ENCODE measurements around the gene TTC31. TPM values are rescaled to one million over a fixed set of nuclear protein-coding genes. Genes with fewer than 3 reads are reported as not detected.

Gene TTC31
- total RNA-seq, 4 donors from 2014 or later = 20.4 to 45.5 (median 27.4) TPM

GRCh38 chr2:74532222-74532621 is 49.3 kb downstream of the TTC31 start:
- H3K36me3 ChIP-seq = peaks cover 28% of the 10 kb centered on the region
- no peak for TF ChIP-seq CTCF (IDR thresholded peaks at IDR 0.05)
- no peak for TF ChIP-seq POLR2AphosphoS5 (IDR thresholded peaks at IDR 0.05)
- no peak for TF ChIP-seq EP300 (IDR thresholded peaks at IDR 0.05)
- TF ChIP-seq POLR2A (IDR thresholded peaks at IDR 0.05) = no peak
- H3K27me3 ChIP-seq = no peaks in the 10 kb centered on the region
- no peak overlapping the region for H3K4me3 ChIP-seq
- peaks cover 30% of the 10 kb centered on the region for H3K4me1 ChIP-seq
- DNase-seq (ENCODE audit: low spot score in 2 of 2) = no peak
- no peaks in the 10 kb centered on the region for H3K9me3 ChIP-seq
- no peak overlapping the region for H3K27ac ChIP-seq

- no peaks in the 10 kb centered on the region for H3K27me3 ChIP-seq
- no peak overlapping the region for H3K4me3 ChIP-seq
- H3K9me3 ChIP-seq = no peaks in the 10 kb centered on the region
- no peak overlapping the region for H3K27ac ChIP-seq
- H3K4me1 ChIP-seq = peaks cover 21% of the 10 kb centered on the region
- 86% methylated on average over 4 of the region's 4 CpGs for WGBS
- peaks cover 17% of the 10 kb centered on the region for H3K36me3 ChIP-seq
- DNase-seq (ENCODE audit: low spot score in 2 of 2) = no peak
- TF ChIP-seq POLR2A (IDR thresholded peaks at IDR 0.05) (no peak), CTCF (IDR thresholded peaks at IDR 0.05) (no peak), POLR2AphosphoS5 (IDR thresholded peaks at IDR 0.05) (no peak), EP300 (IDR thresholded peaks at IDR 0.05) (no peak)
These were observed 50.6 kb downstream of the TTC31 start for GRCh38 chr2:74533464-74533863.

- WGBS = 77% methylated on average over 12 of the region's 12 CpGs
- TF ChIP-seq POLR2AphosphoS5 (IDR thresholded peaks at IDR 0.05) (no peak), POLR2A (IDR thresholded peaks at IDR 0.05) (no peak), EP300 (IDR thresholded peaks at IDR 0.05) (no peak), CTCF (IDR thresholded peaks at IDR 0.05) (no peak)
- H3K27ac ChIP-seq = no peak overlapping the region
- no peak overlapping the region for H3K4me3 ChIP-seq
- no peaks in the 10 kb centered on the region for H3K9me3 ChIP-seq
- no peak for DNase-seq (ENCODE audit: low spot score in 2 of 2)
- no peaks in the 10 kb centered on the region for H3K27me3 ChIP-seq
- H3K4me1 ChIP-seq = peaks cover 14% of the 10 kb centered on the region
- peaks cover 17% of the 10 kb centered on the region for H3K36me3 ChIP-seq
These were observed 51.5 kb downstream of the TTC31 start for GRCh38 chr2:74534411-74534810.

GRCh38 chr2:74535440-74535965 is 52.6 kb downstream of the TTC31 start:
- 90% methylated on average over 10 of the region's 10 CpGs for WGBS
- TF ChIP-seq POLR2AphosphoS5 (IDR thresholded peaks at IDR 0.05) (no peak), EP300 (IDR thresholded peaks at IDR 0.05) (no peak), POLR2A (IDR thresholded peaks at IDR 0.05) (no peak), CTCF (IDR thresholded peaks at IDR 0.05) (no peak)
- Histone ChIP-seq H3K9me3 (no peaks in the 10 kb centered on the region), H3K4me1 (peaks cover 15% of the 10 kb centered on the region), H3K27me3 (no peaks in the 10 kb centered on the region), H3K36me3 (peaks cover 17% of the 10 kb centered on the region), H3K27ac (no peak overlapping the region), H3K4me3 (no peak overlapping the region)
- no peak for DNase-seq (ENCODE audit: low spot score in 2 of 2)

- Histone ChIP-seq H3K27ac (no peak overlapping the region), H3K9me3 (no peaks in the 10 kb centered on the region), H3K36me3 (peaks cover 17% of the 10 kb centered on the region), H3K4me1 (peaks cover 6% of the 10 kb centered on the region), H3K27me3 (no peaks in the 10 kb centered on the region), H3K4me3 (no peak overlapping the region)
- 79% methylated on average over 23 of the region's 23 CpGs for WGBS
- TF ChIP-seq EP300 (IDR thresholded peaks at IDR 0.05) (no peak), POLR2AphosphoS5 (IDR thresholded peaks at IDR 0.05) (no peak), POLR2A (IDR thresholded peaks at IDR 0.05) (no peak), CTCF (IDR thresholded peaks at IDR 0.05) (no peak)
- no peak for DNase-seq (ENCODE audit: low spot score in 2 of 2)
These were observed 53.5 kb downstream of the TTC31 start for GRCh38 chr2:74536166-74536950.

All from suprapubic skin (tissue), 4 donors.